ENCODE results near the gene DNAJB6. TPM values are rescaled to one million over a fixed set of nuclear protein-coding genes. Genes with fewer than 3 reads are reported as not detected.
A peak's percentile ranks its signal among the peaks of the same experiment; 100 is the strongest.
"Not testable (repeated sequence)": the region's sequence is repeated elsewhere in the genome, so short reads cannot be mapped to it uniquely, and the experiment has no call there.

The DNAJB6 gene
- total RNA-seq, 1 donor from 2014 or later: 193 TPM

GRCh38 chr7:157318015-157318706 lies 18.6 kb upstream of the DNAJB6 start:
- peak; percentile 56 for ATAC-seq
- no peak for DNase-seq

GRCh38 chr7:157320608-157320980 lies 16.2 kb upstream of the DNAJB6 start:
- ATAC-seq (peak; percentile 75), DNase-seq (no peak)
- intact Hi-C loops (cut with micrococcal nuclease): no loop called here

More at GRCh38 chr7:157318015-157318706, 18.6 kb upstream of the DNAJB6 start:
- intact Hi-C loops (cut with micrococcal nuclease): no loop called here

- intact Hi-C loops (cut with micrococcal nuclease): no loop called here
- DNase-seq (no peak), ATAC-seq (no peak)
Measured at GRCh38 chr7:157323401-157323800, 13.4 kb upstream of the DNAJB6 start.

GRCh38 chr7:157329447-157329846 lies 7.4 kb upstream of the DNAJB6 start:
- ATAC-seq: no peak
- intact Hi-C loops (cut with micrococcal nuclease): no loop called here
- DNase-seq: no peak

- intact Hi-C loops (cut with micrococcal nuclease); DNase-seq; ATAC-seq: not testable (repeated sequence)
Measured at GRCh38 chr7:157330567-157330966, 6.2 kb upstream of the DNAJB6 start.

- ATAC-seq; DNase-seq; intact Hi-C loops (cut with micrococcal nuclease): not testable (repeated sequence)
Measured at GRCh38 chr7:157331049-157331448, 5.8 kb upstream of the DNAJB6 start.

GRCh38 chr7:157335236-157335635 lies 1.6 kb upstream of the DNAJB6 start:
- ATAC-seq (no peak), DNase-seq (no peak)
- intact Hi-C loops (cut with micrococcal nuclease): no loop called here

GRCh38 chr7:157335991-157336382 lies 817 bp upstream of the DNAJB6 start:
- intact Hi-C loops (cut with micrococcal nuclease): no loop called here
- DNase-seq (no peak), ATAC-seq (no peak)

- intact Hi-C loops (cut with micrococcal nuclease): no loop called here
- peak; percentile 67 for ATAC-seq
Measured at GRCh38 chr7:157337316-157338149, 729 bp downstream of the DNAJB6 start.

GRCh38 chr7:157339777-157340677 lies 3.2 kb downstream of the DNAJB6 start:
- intact Hi-C loops (cut with micrococcal nuclease): no loop called here
- DNase-seq (peak; percentile 71), ATAC-seq (peak; percentile 47)

More at GRCh38 chr7:157337316-157338149, 729 bp downstream of the DNAJB6 start:
- peak; percentile 81 for DNase-seq

- intact Hi-C loops (cut with micrococcal nuclease): no loop called here
- DNase-seq (peak; percentile 65), ATAC-seq (peak; percentile 63)
Measured at GRCh38 chr7:157347217-157347904, 10.6 kb downstream of the DNAJB6 start.

GRCh38 chr7:157348548-157348947 lies 11.7 kb downstream of the DNAJB6 start:
- DNase-seq (no peak), ATAC-seq (peak; percentile 13)
- intact Hi-C loops (cut with micrococcal nuclease): no loop called here

GRCh38 chr7:157352516-157352915 lies 15.7 kb downstream of the DNAJB6 start:
- no peak for DNase-seq
- no peak for ATAC-seq
- intact Hi-C loops (cut with micrococcal nuclease): no loop called here

GRCh38 chr7:157355784-157356511 lies 19.1 kb downstream of the DNAJB6 start:
- intact Hi-C loops (cut with micrococcal nuclease): no loop called here
- ATAC-seq (peak; percentile 86), DNase-seq (peak; percentile 59)

- ATAC-seq (no peak), DNase-seq (no peak)
- intact Hi-C loops (cut with micrococcal nuclease): no loop called here
Measured at GRCh38 chr7:157357129-157358040, 20.6 kb downstream of the DNAJB6 start.

- ATAC-seq (peak; percentile 61), DNase-seq (peak; percentile 54)
- intact Hi-C loops (cut with micrococcal nuclease): no loop called here
Measured at GRCh38 chr7:157358041-157358752, 21.4 kb downstream of the DNAJB6 start.

GRCh38 chr7:157358753-157359096 lies 21.9 kb downstream of the DNAJB6 start:
- DNase-seq: no peak
- no peak for ATAC-seq
- intact Hi-C loops (cut with micrococcal nuclease): no loop called here
